GM21825 (cell line): ENCODE data around the gene C1QTNF8.

Experiments
- ATAC-seq: cut with Tn5 transposase; IDR thresholded peaks from one replicate; pipeline ENCODE4 v1.9.1; 2021; ENCODE audit warnings: mild to moderate bottlenecking, moderate library complexity; ENCODE audit not compliant: unreplicated experiment

Gene C1QTNF8

GRCh38 chr16:1065469-1066128 lies 30.4 kb downstream of the C1QTNF8 start:
- no peak for ATAC-seq

- ATAC-seq: no peak
These were observed 32.3 kb downstream of the C1QTNF8 start for GRCh38 chr16:1063728-1064127.

- ATAC-seq: no peak
These were observed 33.1 kb downstream of the C1QTNF8 start for GRCh38 chr16:1062895-1063294.

GRCh38 chr16:1061769-1062505 lies 34.1 kb downstream of the C1QTNF8 start:
- no peak for ATAC-seq

- no peak for ATAC-seq
These were observed 35.4 kb downstream of the C1QTNF8 start for GRCh38 chr16:1060416-1061340.

GRCh38 chr16:1059310-1059709 lies 36.7 kb downstream of the C1QTNF8 start:
- ATAC-seq: no peak

GRCh38 chr16:1058216-1058615 lies 37.8 kb downstream of the C1QTNF8 start:
- no peak for ATAC-seq

GRCh38 chr16:1057252-1057932 lies 38.7 kb downstream of the C1QTNF8 start:
- ATAC-seq: no peak

- ATAC-seq: no peak
These were observed 39.8 kb downstream of the C1QTNF8 start for GRCh38 chr16:1056196-1056595.

GRCh38 chr16:1055557-1055924 lies 40.5 kb downstream of the C1QTNF8 start:
- ATAC-seq: no peak

- ATAC-seq: no peak
These were observed 41.1 kb downstream of the C1QTNF8 start for GRCh38 chr16:1054660-1055556.

- ATAC-seq: no peak
These were observed 42.2 kb downstream of the C1QTNF8 start for GRCh38 chr16:1053700-1054368.

- no peak for ATAC-seq
These were observed 42.9 kb downstream of the C1QTNF8 start for GRCh38 chr16:1053121-1053521.

- no peak for ATAC-seq
These were observed 43.3 kb downstream of the C1QTNF8 start for GRCh38 chr16:1052721-1053120.

- no peak for ATAC-seq
These were observed 44.6 kb downstream of the C1QTNF8 start for GRCh38 chr16:1051446-1051845.

GRCh38 chr16:1050921-1051320 lies 45.1 kb downstream of the C1QTNF8 start:
- no peak for ATAC-seq

- no peak for ATAC-seq
These were observed 45.5 kb downstream of the C1QTNF8 start for GRCh38 chr16:1050516-1050915.

- ATAC-seq: no peak
These were observed 46.1 kb downstream of the C1QTNF8 start for GRCh38 chr16:1049976-1050247.

- no peak for ATAC-seq
These were observed 46.7 kb downstream of the C1QTNF8 start for GRCh38 chr16:1049113-1049975.
